Activated CD4-positive, alpha-beta T cell treated with anti-CD3 and anti-CD28 coated beads for 48 hours (primary cell): ENCODE measurements around the gene KLRK1.
"Not testable (repeated sequence)": the region's sequence is repeated elsewhere in the genome, so short reads cannot be mapped to it uniquely, and the experiment has no call there.

Experiments
- DNase-seq: peaks from one replicate; pipeline ENCODE4 v3.0.0-alpha.2; 2020

Gene KLRK1

DNA sequence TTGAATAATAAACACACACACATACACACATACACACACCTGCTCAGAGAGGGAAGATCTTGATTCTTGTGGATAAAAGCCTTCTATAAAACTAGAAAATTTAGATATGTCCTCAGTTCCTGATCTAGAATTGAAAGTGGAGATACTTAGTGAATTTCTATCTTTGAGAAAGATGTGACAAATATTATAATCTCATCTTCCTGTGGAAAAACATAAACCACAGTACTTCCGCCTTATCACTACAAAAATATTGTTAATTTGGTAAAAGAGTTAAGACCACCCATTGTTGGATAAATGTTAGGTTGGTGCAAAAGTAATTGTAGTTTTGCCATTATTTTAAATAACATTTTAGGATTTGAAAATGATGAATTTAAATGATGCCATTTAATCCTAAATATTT lies at the start of gene KLRK1:
TSS of gene KLRK1 (minus strand) at position 138 of the 400 bp plus-strand sequence. CDS start 1,231 bp downstream, outside the sequence.
- DNase-seq: no peak

DNA sequence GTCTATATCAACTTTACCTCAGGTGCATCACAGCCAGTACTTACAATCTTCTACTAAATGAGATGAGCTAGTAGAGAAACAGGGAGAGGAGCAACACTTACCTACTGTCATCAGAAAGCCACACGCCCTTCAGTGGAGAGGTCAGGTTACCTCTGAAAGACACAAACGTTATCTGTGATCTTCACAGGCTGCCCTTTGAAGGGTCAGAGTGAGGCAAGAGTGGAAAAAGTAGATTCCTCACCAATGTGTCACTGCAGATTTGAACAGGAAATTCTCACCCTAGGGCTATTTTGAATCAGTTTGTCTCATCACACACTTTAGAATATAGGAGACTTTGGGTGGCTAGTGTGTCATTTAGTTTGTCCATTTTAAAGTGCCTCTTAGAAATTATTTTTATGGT lies 47.8 kb upstream of the KLRK1 start:
- not testable (repeated sequence) for DNase-seq

DNA sequence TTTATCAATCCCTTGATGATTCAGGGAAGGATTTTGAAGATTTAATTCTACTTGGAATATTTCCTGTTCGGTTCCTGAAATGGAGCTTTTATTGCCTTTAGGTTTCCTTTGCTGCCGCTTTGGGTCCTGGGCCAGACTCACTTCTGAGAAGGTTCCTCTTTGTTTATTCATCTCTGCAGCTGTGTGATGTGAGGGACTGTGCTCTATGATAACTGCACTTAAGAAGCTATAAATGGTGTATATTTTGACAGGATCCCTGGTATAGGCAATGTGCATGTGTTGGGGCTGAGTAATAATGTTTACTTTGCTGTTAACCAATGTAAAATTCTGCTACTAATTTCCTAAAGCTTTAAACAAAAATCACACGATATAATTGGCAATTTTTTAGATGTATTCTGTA lies 46.0 kb upstream of the KLRK1 start, which contains the start of gene KLRC2:
TSS of gene KLRC2 (minus strand) at position 195 of the 400 bp plus-strand sequence. CDS start at position 171, 24 bp downstream.
- DNase-seq: not testable (repeated sequence)

DNA sequence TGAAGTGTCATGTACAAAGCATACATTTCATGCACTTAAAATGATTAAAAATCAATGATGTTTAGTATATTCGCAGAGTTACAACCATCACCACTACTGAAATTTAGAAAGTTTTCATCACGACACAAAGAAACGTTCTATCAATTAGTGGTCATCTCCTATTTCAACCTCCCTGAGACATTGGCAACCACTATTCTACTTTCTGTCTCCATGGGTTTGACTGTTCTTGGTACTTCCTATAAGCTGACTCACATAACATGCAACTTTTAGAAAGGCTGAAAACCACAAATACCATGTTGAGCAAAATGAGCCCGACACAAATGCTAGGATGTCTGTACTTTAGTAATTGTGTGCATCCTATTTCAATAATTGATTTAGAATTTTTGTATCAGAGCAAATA lies 40.8 kb upstream of the KLRK1 start:
- DNase-seq: not testable (repeated sequence)

DNA sequence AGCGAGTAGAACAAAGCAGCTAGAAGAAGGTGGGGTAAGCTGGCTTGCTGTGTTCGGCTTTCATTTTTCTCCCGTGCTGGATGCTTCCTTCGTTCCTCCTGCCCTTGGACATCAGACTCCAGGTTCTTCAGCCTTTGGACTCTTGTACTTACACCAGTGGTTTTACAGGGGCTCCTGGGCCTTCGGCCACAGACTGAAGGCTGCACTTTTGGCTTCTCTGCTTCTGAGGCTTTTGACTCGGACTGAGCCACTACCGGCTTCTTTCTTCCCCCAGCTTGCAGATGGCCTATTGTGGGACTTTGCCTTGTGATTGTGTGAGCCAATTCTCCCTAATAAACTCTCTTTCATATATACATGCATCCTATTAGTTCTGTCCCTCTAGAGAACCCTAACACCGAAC lies 36.1 kb upstream of the KLRK1 start:
- DNase-seq: not testable (repeated sequence)

DNA sequence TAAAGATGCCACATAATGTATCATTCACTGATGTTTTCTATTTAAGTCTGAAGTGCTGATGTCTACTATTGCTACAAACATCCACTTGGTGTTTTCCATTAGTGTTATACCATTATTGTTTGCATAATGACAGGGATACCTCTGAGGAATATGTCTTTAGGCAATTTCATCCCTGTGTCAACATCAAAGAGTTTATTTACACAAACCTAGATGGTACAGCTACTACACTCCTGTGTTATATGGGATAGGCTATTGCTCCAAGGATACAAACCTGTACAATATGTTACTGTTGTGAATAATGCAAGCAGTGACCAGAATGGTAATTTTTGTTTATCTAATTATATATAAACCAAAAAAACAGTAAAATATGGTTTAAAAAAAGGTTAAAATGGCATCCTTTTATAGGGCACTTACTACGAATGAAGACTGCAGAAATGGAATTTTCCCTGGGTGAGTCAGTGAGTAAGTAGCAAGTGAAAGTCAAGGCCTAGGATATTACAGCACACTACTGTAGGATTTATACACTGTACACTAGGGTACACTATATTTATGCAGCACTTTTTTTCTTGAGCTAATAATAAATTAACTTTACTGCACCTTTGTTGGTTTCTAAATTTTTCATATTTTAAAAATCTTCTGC lies 34.5 kb upstream of the KLRK1 start:
- DNase-seq: not testable (repeated sequence)

DNA sequence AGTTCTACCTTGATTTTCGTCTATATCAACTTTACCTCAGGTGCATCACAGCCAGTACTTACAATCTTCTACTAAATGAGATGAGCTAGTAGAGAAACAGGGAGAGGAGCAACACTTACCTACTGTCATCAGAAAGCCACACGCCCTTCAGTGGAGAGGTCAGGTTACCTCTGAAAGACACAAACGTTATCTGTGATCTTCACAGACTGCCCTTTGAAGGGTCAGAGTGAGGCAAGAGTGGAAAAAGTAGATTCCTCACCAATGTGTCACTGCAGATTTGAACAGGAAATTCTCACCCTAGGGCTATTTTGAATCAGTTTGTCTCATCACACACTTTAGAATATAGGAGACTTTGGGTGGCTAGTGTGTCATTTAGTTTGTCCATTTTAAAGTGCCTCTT lies 32.3 kb upstream of the KLRK1 start:
- DNase-seq: not testable (repeated sequence)

DNA sequence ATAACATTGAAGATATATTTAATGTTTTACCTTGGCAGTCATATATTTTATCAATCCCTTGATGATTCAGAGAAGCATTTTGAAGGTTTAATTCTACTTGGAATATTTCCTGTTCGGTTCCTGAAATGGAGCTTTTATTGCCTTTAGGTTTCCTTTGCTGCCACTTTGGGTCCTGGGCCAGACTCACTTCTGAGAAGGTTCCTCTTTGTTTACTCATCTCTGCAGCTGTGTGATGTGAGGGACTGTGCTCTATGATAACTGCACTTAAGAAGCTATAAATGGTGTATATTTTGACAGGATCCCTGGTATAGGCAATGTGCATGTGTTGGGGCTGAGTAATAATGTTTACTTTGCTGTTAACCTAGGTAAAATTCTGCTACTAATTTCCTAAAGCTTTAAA lies 30.5 kb upstream of the KLRK1 start, which contains the start of gene KLRC3:
TSS of gene KLRC3 (minus strand) at position 262 of the 400 bp plus-strand sequence. CDS start at position 217, 45 bp downstream.
- DNase-seq: not testable (repeated sequence)

DNA sequence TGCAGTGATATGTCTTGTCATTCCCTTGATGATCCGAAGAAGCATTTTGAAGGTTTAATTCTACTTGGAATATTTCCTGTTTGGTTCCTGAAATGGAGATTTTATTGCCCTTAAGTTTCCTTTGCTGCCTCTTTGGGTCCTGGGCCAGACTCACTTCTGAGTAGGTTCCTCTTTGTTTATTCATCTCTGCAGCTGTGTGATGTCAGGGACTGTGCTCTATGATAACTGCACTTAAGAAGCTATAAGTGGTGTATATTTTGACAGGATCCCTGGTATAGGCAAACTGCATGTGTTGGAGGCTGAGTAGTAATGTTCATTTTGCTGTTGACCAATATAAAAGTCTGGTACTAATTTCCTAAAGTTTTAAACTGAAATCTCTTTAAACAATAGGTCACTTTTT lies 19.6 kb upstream of the KLRK1 start, which contains the start of gene KLRC4:
TSS of gene KLRC4 (minus strand) at position 366 of the 400 bp plus-strand sequence. CDS start at position 184, 182 bp downstream.
- no peak for DNase-seq

DNA sequence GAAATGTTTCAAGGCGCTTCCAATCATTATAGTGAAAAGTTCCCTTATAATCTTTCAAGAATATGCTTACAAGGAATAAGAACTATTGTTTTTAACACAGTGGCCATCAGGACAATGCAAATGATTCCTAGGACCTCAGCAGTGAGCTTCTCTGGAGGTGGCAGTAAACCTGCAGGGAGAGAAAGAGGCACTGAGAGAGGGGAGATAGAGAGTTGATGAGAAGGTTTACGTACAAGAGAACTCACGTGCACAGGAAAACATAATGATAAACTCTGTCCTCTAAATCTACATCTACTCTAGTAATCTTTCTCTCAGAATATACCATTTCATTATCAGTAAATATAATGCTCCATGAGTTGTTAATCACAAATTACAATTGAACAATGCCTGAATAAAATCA lies 19.0 kb upstream of the KLRK1 start:
- no peak for DNase-seq

DNA sequence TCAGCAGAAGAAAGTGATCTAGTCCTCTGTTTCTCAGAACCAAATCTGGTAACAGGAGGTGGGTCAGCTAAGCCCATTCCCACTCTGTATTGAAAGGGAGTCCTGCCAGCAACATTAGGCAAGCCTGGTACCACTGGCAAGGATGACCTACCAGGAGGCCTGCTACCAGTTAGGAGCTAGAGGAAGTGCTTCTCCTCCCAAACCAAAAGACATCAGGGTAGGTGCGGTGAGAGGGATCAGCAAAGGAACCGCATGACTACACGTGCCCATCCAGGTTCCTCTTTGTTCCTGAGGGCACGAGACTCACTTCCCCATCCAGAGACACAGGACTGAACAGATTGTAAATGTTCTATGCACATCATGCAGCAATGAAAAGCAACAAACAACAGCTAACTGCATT lies 16.9 kb upstream of the KLRK1 start:
- no peak for DNase-seq

DNA sequence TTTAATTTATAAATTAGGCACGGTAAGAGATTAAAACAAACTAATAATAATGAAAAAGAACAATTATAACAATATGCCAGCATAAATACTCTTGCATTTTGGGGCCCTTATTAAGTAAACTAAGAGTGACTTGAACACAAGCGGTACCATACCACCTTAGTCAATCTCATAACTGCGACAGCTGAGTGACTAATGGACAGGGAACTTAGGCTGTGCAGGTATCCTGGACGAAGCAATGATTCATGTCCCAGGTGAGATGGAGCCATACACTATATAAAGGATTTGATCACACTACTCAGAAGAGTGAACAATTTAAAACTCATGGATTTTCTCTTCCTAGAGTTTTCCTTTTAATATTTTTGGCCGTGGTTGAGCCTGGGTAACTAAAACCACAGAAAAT lies 15.5 kb upstream of the KLRK1 start:
- DNase-seq: no peak

DNA sequence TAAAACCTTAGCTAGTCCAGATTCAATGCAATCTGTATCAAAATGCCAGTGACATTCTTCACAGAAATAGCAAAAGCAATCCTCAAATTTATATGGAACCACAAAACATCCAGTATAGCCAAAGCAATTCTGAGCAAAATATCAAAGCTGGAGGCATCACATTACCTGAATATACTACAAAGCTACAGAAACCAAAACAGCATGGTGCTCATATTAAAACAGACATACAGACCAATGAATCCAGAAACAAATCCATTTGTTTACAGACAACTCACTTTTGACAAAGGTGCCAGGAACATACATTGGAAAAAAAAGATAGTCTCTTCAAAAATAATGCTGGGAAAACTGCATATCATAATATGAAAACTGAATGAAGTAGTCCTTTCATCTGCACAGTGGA lies 15.0 kb upstream of the KLRK1 start:
- no peak for DNase-seq

DNA sequence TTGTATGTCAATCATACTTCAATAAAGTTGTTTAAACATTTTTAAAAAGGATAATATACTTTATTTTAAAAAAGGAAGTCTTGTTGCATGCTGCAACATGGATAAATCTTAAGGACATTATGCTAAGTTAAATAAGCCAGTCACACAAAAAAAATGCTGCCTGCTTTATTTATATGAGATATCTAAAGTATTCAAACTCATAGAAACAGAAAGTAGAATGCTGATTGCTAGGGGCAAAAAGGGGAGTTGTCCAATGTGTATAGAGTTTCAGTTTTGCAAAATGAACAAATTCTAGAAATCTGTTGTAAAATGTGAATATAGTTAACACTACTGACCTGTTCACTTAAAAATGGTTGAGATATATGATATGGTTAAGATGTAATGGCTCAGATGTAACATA lies 11.0 kb upstream of the KLRK1 start:
- no peak for DNase-seq

DNA sequence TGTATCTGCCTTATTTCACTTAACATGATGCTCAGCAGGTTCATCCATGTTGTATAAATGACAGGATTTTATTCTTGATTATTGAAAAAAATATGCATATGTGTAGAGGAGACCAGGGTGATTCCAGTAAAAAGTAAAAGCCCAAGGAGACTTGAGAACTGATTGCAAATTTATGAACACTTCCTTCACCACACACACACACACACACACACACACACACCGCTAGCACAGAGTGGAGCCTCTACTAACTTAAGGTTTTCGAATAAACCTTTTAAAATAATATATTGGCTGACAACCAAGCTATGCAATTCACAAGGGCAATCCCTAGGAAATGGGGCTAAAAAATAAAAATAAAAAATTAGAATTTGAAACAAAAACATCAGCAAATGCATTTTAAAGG lies 8.3 kb upstream of the KLRK1 start:
- no peak for DNase-seq

DNA sequence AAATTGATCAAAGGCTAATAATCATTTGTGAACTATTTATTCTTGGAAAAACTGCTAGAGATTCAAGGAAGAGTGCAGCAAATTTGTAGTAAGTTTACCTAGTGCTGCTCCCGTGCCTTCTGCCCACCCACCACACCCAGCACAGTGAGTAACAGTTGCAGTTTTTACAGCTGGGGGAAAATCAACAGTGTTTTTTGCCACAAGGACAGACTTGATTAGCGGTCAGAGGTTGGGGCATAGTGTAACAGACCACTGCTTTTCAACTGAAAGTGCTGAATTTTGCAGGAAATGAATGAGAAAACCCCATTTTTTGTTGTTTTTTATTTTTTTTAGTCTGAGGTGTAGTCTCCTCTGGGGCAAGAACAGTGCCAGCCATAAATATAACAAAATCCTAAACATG lies 7.5 kb upstream of the KLRK1 start:
- DNase-seq: no peak

DNA sequence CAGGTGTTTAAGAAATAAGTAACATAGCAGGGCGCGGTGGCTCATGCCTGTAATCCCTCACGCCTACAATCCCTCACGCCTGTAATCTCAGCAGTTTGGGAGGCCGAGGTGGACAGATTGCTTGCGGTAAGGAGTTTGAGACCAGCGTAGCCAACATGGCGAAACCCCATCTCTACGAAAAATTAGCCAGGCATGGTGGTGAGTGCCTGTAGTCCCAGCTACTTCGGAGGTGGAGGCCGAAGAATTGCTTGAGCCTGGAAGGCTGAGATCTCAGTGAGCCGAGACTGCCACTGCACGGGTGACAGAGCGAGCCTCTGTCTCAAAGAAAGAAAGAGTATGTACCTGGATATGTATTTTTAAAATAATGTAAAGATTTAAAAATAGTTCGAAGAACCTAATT lies 6.3 kb upstream of the KLRK1 start:
- not testable (repeated sequence) for DNase-seq

DNA sequence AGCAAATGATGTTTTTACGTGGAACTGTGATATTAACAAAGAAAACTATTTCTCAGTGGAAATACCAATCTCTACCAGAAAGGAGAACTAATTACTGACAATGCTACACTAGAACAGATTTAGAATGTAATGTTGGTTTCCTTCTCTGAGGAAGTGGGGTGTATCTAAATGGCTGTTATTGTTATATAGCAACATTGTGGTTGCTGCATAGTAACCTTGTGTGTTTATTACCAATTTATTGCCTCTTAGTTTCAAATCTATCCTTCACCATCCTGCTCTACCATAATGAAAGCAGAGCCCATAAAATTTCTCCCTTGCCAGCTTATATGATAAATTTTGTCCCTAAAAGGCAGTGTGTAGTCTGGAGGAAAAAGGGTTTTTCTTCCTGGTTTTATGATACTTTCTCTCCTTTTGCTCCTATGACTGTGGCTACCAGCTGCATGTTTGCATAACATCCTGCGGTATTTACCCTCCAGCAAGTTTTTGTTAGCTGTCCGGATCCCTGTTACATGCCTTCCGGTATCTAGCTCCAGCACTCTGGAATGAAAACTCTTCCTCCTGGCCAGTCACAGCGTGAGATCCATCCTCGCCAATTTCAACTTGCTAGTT lies 5.7 kb upstream of the KLRK1 start:
- no peak for DNase-seq

DNA sequence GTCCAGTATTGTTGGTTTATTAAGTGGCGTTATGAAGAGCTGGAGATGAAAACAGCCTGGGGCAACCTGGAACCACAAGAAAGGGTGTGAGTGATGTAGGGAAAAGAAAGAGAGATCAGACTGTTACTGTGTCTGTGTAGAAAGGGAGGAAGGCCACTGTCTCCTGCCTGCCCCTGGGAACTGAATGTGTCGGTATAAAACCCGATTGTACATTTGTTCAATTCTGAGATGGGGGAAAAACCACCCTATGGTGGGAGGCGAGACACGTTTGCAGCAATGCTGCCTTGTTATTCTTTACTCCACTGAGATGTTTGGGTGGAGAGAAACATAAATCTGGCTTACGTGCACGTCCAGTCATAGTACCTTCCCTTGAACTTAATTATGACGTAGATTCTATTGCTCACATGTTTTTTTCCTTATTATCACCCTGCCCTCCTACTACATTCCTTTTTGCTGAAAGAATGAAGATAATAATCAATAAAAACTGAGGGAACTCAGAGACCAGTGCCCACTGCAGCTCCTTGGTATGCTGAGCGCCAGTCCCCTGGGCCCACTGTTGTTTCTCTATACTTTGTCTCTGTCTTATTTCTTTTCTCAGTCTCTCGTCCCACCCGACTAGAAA lies 4.8 kb upstream of the KLRK1 start:
- DNase-seq: not testable (repeated sequence)

DNA sequence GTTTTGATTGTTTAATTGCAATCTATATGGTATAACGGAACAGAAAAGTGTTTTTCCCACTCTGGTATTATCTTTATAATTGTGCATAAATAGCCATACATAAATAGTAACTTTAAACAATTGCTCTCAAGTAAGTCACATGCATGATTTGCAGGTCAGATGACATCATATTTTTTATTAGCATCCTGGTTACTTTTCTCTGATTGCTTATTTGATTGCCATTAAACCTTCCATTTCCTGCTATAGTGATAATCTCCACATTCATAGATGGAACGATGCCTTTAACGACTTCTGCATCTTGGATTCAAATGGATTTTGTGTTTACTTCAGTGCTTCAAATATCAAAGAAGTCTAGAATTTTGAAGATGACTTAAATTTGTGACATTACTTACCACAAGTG lies 3.5 kb upstream of the KLRK1 start:
- DNase-seq: no peak

DNA sequence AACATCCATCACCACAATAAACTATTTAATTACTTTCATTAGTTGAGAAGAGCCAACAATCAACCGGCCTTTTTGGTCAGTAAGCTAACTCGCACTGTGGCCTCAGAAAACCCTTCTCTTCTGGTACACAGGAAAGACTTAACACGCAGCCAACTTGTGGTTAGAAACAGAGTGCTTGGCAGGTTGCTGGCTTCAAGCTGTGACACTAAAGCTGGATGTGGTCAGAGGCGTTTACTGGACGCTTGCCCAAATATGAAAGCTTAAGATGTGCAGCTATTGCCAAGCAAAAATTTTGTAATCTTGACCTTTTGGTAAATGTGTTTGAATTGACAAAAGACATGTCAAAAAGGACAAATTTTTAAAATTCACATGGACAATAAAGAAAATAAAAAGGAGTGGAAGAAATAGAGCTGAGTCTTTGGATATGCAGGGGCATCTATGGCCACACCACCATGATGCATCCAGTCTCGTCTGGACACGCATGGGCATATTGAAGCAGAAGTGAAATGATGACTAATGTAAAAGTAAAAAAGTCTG lies 2.6 kb upstream of the KLRK1 start:
- no peak for DNase-seq

DNA sequence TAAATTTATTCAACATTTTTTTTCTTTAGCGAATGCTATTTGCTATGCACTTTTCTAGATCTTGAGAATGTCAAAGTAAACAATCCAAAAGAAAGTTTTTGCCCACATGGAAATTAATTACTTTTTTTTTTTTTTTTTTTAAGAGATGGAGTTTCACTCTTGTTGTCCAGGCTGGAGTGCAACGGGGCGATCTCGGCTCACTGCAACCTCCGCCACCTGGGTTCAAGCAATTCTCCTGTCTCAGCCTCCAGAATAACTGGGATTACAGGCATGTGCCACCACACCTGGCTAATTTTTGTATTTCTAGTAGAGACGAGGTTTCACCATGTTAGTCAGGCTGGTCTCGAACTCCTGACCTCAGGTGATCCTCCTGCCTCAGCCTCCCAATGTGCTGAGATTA lies 1.1 kb upstream of the KLRK1 start:
- DNase-seq: not testable (repeated sequence)

DNA sequence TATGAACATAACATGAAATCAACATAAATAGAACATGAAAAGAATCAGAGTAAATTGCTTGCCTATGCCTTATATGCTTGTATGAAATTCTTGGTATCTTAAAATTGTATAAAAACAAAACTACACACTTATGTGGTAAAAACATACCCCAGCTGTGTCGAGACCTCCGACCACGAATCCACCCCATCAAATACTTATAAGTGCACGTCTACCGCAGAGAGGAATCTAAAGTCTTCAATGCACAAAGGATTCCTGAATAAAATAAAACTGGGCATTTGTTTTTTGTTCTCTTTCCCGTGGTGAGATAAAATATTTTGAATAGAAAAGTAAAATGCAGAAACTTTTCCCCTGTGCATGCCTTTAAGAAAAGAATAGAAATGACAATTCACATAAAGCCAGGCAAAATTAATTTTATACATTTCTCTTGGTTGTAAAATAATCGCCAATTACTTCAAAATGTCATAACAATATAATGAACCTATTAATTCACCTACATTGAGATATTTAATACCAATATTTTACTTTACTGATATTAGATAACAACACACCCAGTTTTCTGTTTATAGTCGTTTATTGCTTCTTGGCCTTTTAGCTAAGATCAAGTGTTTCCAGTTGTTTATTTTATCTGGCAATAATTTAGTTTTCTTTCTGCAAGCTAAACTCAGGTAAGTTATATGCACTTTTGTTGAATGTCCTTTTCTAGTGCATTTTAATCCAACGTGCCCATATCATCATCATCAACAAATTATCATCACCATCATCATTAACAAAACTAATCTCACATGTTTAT lies 1.0 kb downstream of the KLRK1 start:
- no peak for DNase-seq
